Ishikawa (cell line): ENCODE results near the gene DCLK1.

Experiments
- CEBPB ChIP-seq: IDR thresholded peaks from 2 replicates; pipeline ENCODE4 v1.6.1; 2012
- CREB1 ChIP-seq: IDR thresholded peaks from 2 replicates; pipeline ENCODE4 v1.6.1; 2012; ENCODE audit warnings: low read depth
- EGR1 ChIP-seq: IDR thresholded peaks from 2 replicates; pipeline ENCODE4 v1.6.1; 2012
- EP300 ChIP-seq: IDR thresholded peaks from 2 replicates; pipeline ENCODE4 v1.6.1; 2012; ENCODE audit warnings: borderline replicate concordance
- FOXM1 ChIP-seq: IDR thresholded peaks from 2 replicates; pipeline ENCODE4 v1.6.1; 2012; ENCODE audit warnings: low read depth, borderline replicate concordance
- NFIC ChIP-seq: IDR thresholded peaks from 2 replicates; pipeline ENCODE4 v1.6.1; 2012
- RAD21 ChIP-seq: IDR thresholded peaks from 2 replicates; pipeline ENCODE4 v1.6.1; 2012; ENCODE audit warnings: low read depth
- REST ChIP-seq: IDR thresholded peaks from 2 replicates; pipeline ENCODE4 v1.6.1; 2012; ENCODE audit warnings: low read depth, mild to moderate bottlenecking
- TAF1 ChIP-seq: IDR thresholded peaks from 2 replicates; pipeline ENCODE4 v1.6.1; 2012; ENCODE audit warnings: low read depth, mild to moderate bottlenecking
- TCF12 ChIP-seq: IDR thresholded peaks from 2 replicates; pipeline ENCODE4 v1.6.1; 2012; ENCODE audit warnings: low read depth
- TEAD4 ChIP-seq: IDR thresholded peaks from 2 replicates; pipeline ENCODE4 v1.6.1; 2012
- USF1 ChIP-seq: IDR thresholded peaks from 2 replicates; pipeline ENCODE4 v1.6.1; 2012
- YY1 ChIP-seq: IDR thresholded peaks from 2 replicates; pipeline ENCODE4 v1.6.1; 2012; ENCODE audit warnings: low read depth
- ZBTB7A ChIP-seq: IDR thresholded peaks from 2 replicates; pipeline ENCODE4 v1.6.1; 2012; ENCODE audit warnings: low read depth
- TF ChIP-seq, protein P1 (sequence below): IDR thresholded peaks from 2 replicates; pipeline ENCODE4 v1.6.1; 2012

The DCLK1 gene

GRCh38 chr13:35720690-35721554 is 410.3 kb downstream of the DCLK1 start:
- TF ChIP-seq RAD21 (peak; percentile 87), ZBTB7A (0 out of 2 replicates have a peak, but pooled peaks have one; percentile 53), NFIC (no peak)

- TF ChIP-seq TAF1 (no peak), CREB1 (no peak), YY1 (no peak), FOXM1 (no peak), ZBTB7A (no peak), TEAD4 (no peak), NFIC (no peak), RAD21 (no peak), EGR1 (no peak), EP300 (no peak), USF1 (no peak), REST (no peak), TCF12 (no peak), CEBPB (no peak)
- TF ChIP-seq, protein P1, sequence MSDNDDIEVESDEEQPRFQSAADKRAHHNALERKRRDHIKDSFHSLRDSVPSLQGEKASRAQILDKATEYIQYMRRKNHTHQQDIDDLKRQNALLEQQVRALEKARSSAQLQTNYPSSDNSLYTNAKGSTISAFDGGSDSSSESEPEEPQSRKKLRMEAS = no peak
Observed at GRCh38 chr13:35720290-35720689, 410.9 kb downstream of the DCLK1 start.
